GM18519 (cell line): ENCODE measurements around the gene NTN4.
A peak's percentile ranks its signal among the peaks of the same experiment; 100 is the strongest.
"Not testable (repeated sequence)": the region's sequence is repeated elsewhere in the genome, so short reads cannot be mapped to it uniquely, and the experiment has no call there.

ENCODE experiments used
- ATAC-seq: cut with Tn5 transposase; IDR thresholded peaks from one replicate; pipeline ENCODE4 v1.9.1; 2021; ENCODE audit warnings: mild to moderate bottlenecking, moderate library complexity; ENCODE audit not compliant: unreplicated experiment, low FRiP score

Gene NTN4

DNA sequence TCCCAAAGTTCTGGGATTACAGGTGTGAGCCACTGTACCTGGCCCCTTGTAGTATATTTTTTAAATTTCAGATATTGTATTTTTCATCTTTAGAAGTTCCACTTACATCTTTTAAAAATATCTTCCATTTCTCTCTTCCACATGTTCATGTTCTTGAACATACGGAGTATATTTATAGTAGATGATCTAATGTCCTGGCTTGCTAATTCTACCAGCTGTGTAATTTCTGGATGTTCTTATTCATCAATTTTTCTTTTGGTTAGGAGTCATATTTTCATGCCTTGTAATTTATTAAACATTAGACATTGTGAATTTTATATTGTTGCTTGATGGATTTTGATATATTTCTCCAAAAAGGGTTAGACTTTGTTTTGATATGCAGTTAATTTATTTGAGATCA is 30.8 kb downstream of the NTN4 start:
- no peak for ATAC-seq

DNA sequence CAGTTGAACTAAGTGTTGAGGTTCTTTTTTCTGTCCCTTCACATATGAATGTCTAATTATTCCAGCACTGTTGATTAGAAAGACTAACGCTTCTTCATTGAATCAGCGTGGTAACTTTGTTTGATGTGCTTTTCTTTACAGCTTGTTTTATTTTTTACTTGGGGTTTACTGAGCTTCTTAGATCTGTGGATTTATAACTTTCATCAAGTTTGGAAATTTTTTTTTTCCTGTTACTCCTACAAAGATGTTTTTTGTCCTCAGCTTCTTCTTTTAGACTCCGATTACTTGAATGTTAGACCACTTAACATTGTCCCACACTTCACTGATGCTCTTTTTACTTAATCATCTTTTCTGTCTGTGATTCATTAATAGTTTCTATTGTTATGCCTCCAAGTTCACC is 31.5 kb downstream of the NTN4 start:
- no peak for ATAC-seq

DNA sequence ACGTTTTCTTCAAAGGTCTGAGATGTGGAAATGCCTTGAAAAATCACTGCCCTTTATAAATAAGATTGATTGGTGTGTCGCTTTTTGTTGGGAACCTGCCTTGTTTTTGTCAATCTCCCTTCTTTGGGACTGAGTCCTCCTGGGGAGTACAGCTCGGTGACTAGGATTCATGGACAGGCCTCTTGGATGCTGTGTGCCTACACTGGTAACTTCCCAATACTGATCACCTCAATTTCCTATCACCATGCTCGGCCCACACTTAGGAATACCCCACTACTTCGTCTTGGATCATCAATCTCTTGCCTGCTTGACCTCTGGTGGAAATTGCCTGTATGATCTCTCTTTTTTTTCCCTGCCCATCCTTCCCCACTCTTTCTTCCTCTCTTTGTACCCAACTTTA is 34.2 kb downstream of the NTN4 start:
- ATAC-seq = no peak

- no peak for ATAC-seq
Observed at GRCh38 chr12:95755261-95755865, 35.2 kb downstream of the NTN4 start.

DNA sequence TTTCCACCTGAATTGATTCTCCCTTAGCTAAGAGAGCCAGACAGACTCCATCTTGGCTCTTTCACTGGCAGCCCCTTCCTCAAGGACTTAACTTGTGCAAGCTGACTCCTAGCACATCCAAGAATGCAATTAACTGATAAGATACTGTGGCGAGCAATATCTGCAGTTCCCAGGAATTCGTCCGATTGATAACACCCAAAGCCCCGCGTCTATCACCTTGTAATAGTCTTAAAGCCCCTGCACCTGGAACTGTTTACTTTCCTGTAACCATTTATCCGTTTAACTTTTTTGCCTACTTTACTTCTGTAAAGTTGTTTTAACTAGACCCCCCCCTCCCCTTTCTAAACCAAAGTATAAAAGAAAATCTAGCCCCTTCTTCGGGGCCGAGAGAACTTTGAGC is 44.5 kb downstream of the NTN4 start:
- not testable (repeated sequence) for ATAC-seq

- ATAC-seq = no peak
Observed at GRCh38 chr12:95742586-95742985, 48.0 kb downstream of the NTN4 start.

- no peak for ATAC-seq
Observed at GRCh38 chr12:95741635-95742034, 48.9 kb downstream of the NTN4 start.

DNA sequence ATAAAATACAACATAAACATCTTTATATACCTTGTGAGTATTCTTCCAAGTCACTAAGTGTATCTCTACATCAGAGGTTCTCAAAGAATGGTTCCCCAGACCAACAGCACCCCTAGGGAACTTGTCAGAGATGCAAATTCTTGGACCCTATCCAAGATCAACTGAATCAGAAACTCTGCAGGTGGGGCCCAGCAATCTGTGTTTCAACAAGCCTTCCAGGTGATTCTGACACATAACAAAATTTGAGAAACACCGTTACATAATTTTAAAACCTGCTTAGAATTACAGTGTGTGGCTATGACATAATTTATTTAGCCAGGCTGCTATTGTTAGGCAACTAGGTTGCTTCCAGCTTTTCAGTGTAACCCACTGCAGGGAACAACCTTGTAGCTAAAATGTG is 49.8 kb downstream of the NTN4 start:
- no peak for ATAC-seq

GRCh38 chr12:95739561-95740313 is 50.8 kb downstream of the NTN4 start:
- no peak for ATAC-seq

GRCh38 chr12:95738024-95738611 is 52.4 kb downstream of the NTN4 start:
- no peak for ATAC-seq

- no peak for ATAC-seq
Observed at GRCh38 chr12:95736631-95737030, 53.9 kb downstream of the NTN4 start.

- not testable (repeated sequence) for ATAC-seq
Observed at GRCh38 chr12:95735728-95736127, 54.8 kb downstream of the NTN4 start.

DNA sequence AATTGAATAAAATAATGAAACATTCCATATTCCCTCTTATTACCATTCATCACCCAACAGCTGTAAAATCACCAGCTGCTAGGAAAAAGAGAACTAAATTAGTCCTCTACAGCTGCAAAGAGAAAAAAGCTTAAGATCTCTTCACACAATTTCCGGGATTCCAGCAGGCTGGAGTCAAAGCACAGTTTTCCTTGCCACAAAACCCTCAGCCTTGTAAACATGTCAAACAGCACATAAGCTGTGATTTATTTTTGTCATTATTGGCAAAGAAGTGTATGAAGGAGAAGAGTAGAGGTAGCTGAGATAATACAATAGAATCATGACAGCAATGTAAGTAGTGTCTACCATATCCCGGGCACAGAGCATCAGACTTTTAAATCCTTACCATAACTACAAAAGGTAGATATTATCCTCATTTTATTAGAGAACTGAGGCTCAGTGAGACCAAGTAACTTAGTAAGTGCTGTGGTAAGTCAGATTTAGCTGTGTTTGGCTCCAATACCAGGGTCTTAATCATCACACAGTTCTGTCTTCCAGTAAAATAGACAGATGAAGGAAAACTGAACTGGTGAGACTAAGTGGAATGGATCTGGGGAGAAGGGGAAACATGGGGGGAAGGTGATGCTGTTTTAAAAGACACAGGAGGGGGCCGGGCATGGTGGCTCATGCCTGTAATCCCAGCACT is 57.3 kb downstream of the NTN4 start:
- ATAC-seq = no peak

DNA sequence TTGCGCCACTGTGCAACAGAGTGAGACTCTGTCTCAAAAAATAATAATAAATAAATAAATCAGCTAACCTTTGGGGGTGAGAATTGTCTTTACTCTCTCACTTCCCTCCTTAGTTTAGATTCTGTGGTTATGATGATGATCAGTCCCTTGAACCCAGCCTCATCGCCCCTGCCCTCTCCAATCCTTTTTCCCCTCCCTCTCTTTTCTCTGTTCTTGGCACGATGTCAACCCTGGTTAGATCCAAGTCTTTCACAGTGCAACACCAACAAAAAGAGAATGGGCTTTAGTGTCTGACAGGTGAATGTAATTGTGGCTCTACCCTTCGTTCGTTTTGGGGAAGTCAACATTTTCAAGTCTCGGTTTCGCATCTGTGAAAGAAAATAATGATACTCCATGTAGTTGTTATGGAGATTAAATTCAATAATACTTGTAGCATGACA is 59.0 kb downstream of the NTN4 start:
- ATAC-seq = peak; percentile 81

GRCh38 chr12:95730457-95730856 is 60.1 kb downstream of the NTN4 start:
- no peak for ATAC-seq

DNA sequence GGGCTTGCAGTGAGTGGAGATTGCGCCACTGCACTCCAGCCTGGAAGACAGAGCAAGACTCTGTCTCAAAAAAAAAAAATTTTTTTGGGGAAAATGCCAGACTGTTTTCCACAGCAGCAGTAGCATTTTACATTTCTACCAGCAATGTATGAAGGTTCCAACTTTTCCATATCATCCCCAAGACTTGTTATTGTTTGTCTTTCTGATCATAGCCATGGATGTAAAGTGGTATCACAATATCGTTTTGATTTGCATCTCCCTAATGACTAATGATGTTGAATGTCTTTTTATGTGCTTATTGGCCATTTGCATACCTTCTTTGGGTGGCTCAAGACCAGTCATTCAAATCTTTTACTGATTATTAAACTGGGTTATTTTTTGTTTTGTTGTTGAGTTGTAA is 63.7 kb downstream of the NTN4 start:
- ATAC-seq = no peak

DNA sequence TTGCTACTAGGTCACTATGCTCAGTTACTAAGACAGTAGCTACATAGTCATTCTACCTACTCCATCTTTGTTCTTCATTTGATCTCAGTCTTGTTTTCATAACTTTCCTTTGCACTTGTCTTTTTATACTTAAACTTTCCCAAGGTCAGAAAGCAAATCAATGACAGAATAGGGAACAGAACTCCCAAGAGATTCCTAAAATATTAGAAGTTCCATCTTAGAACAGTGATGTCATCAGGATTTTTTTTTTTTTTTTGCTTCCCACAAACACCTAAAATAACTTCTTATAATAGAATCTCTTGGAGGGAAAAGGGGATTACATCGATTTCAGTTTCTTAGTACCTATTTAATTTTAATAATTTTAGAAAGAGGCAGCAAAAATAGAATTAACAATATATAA is 65.8 kb downstream of the NTN4 start:
- no peak for ATAC-seq

GRCh38 chr12:95723693-95724384 is 66.7 kb downstream of the NTN4 start:
- ATAC-seq = no peak

- ATAC-seq = no peak
Observed at GRCh38 chr12:95721320-95721719, 69.2 kb downstream of the NTN4 start.

GRCh38 chr12:95720146-95720545 is 70.4 kb downstream of the NTN4 start:
- ATAC-seq = no peak

- ATAC-seq = no peak
Observed at GRCh38 chr12:95718772-95719171, 71.8 kb downstream of the NTN4 start.
